HEK293 (cell line): Measurements from ENCODE around the gene CXorf66.
"Not testable (repeated sequence)": the region's sequence is repeated elsewhere in the genome, so short reads cannot be mapped to it uniquely, and the experiment has no call there.

Experiments used
- CTCF ChIP-seq: fragments of 450-650 bp; formaldehyde crosslinking; IDR thresholded peaks from 2 replicates; pipeline ENCODE4 v1.5.1; 2016; ENCODE audit warnings: missing biosample characterization, missing genetic modification characterization
- INSM2 ChIP-seq: fragments of 450-650 bp; formaldehyde crosslinking; IDR thresholded peaks from 2 replicates; pipeline ENCODE4 v1.5.1; 2016; ENCODE audit warnings: missing biosample characterization, missing genetic modification characterization
- OVOL3 ChIP-seq: fragments of 450-650 bp; formaldehyde crosslinking; IDR thresholded peaks from 2 replicates; pipeline ENCODE4 v1.5.1; 2016; ENCODE audit warnings: missing biosample characterization, missing genetic modification characterization
- REST ChIP-seq: fragments of 450-650 bp; formaldehyde crosslinking; IDR thresholded peaks from 2 replicates; pipeline ENCODE4 v1.5.1; 2016; ENCODE audit warnings: missing biosample characterization, missing genetic modification characterization
- ZBTB1 ChIP-seq: fragments of 450-650 bp; formaldehyde crosslinking; IDR thresholded peaks from 2 replicates; pipeline ENCODE4 v1.5.1; 2016; ENCODE audit warnings: missing biosample characterization, missing genetic modification characterization
- ZBTB6 ChIP-seq: fragments of 450-650 bp; formaldehyde crosslinking; IDR thresholded peaks from 2 replicates; pipeline ENCODE4 v1.5.1; 2017; ENCODE audit warnings: missing biosample characterization, missing genetic modification characterization
- ZNF24 ChIP-seq: fragments of 450-650 bp; formaldehyde crosslinking; IDR thresholded peaks from 2 replicates; pipeline ENCODE4 v1.5.1; 2016; ENCODE audit warnings: missing biosample characterization, missing genetic modification characterization
- ZNF354C ChIP-seq: fragments of 450-650 bp; formaldehyde crosslinking; IDR thresholded peaks from 2 replicates; pipeline ENCODE4 v1.5.1; 2016; ENCODE audit warnings: missing biosample characterization, missing genetic modification characterization, low read depth, borderline replicate concordance
- ZNF510 ChIP-seq: fragments of 450-650 bp; formaldehyde crosslinking; IDR thresholded peaks from 2 replicates; pipeline ENCODE4 v1.5.1; 2018; ENCODE audit warnings: mild to moderate bottlenecking, missing genetic modification characterization, missing biosample characterization; ENCODE audit not compliant: insufficient replicate concordance
- ZNF776 ChIP-seq: fragments of 450-650 bp; formaldehyde crosslinking; IDR thresholded peaks from 2 replicates; pipeline ENCODE4 v1.5.0; 2017; ENCODE audit warnings: missing biosample characterization, missing genetic modification characterization, borderline replicate concordance
- ZNF830 ChIP-seq: fragments of 450-650 bp; IDR thresholded peaks from 2 replicates; pipeline ENCODE4 v1.5.0; 2018; ENCODE audit warnings: missing biosample characterization, missing genetic modification characterization, low read depth, mild to moderate bottlenecking, moderate library complexity
- TF ChIP-seq, protein P1 (sequence below): IDR thresholded peaks from 2 replicates; pipeline ENCODE4 v1.6.1; 2011; ENCODE audit warnings: mild to moderate bottlenecking, low read depth, low read length, borderline replicate concordance
- TF ChIP-seq, protein P2 (sequence below): fragments of 450-650 bp; formaldehyde crosslinking; IDR thresholded peaks from 2 replicates; pipeline ENCODE4 v1.5.1; 2016; ENCODE audit warnings: missing biosample characterization, missing genetic modification characterization
- TF ChIP-seq, protein P3 (sequence below): fragments of 450-650 bp; formaldehyde crosslinking; IDR thresholded peaks from 2 replicates; pipeline ENCODE4 v1.5.1; 2016; ENCODE audit warnings: missing biosample characterization, missing genetic modification characterization

DNA sequence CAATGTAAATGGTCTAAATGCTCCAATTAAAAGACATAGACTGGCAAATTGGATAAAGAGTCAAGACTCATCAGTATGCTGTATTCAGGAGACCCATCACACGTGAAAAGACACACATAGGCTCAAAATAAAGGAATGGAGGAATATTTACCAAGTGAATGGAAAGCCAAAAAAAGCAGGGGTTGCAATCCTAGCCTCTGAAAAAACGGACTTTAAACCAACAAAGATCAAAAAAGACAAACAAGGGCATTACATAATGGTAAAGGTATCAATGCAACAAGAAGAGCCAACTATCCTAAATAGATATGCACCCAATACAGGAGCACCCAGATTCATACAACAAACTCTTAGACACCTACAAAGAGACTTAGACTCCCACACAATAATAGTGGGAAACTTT is 4.2 kb downstream of the CXorf66 start:
- TF ChIP-seq CTCF (tag by site-specific recombination); OVOL3 (tag by site-specific recombination); ZBTB1 (tag by site-specific recombination); ZNF776; ZBTB6; ZNF24 (tag by site-specific recombination); ZNF354C (tag by site-specific recombination); INSM2 (tag by site-specific recombination); ZNF830; ZNF510; REST (tag by site-specific recombination): not testable (repeated sequence)
- TF ChIP-seq, protein P1, sequence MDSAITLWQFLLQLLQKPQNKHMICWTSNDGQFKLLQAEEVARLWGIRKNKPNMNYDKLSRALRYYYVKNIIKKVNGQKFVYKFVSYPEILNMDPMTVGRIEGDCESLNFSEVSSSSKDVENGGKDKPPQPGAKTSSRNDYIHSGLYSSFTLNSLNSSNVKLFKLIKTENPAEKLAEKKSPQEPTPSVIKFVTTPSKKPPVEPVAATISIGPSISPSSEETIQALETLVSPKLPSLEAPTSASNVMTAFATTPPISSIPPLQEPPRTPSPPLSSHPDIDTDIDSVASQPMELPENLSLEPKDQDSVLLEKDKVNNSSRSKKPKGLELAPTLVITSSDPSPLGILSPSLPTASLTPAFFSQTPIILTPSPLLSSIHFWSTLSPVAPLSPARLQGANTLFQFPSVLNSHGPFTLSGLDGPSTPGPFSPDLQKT: not testable (repeated sequence)
- TF ChIP-seq, protein P2, sequence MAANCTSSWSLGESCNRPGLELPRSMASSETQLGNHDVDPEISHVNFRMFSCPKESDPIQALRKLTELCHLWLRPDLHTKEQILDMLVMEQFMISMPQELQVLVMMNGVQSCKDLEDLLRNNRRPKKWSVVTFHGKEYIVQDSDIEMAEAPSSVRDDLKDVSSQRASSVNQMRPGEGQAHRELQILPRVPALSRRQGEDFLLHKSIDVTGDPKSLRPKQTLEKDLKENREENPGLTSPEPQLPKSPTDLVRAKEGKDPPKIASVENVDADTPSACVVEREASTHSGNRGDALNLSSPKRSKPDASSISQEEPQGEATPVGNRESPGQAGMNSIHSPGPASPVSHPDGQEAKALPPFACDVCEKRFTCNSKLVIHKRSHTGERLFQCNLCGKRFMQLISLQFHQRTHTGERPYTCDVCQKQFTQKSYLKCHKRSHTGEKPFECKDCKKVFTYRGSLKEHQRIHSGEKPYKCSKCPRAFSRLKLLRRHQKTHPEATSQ (tag by site-specific recombination): not testable (repeated sequence)
- TF ChIP-seq, protein P3, sequence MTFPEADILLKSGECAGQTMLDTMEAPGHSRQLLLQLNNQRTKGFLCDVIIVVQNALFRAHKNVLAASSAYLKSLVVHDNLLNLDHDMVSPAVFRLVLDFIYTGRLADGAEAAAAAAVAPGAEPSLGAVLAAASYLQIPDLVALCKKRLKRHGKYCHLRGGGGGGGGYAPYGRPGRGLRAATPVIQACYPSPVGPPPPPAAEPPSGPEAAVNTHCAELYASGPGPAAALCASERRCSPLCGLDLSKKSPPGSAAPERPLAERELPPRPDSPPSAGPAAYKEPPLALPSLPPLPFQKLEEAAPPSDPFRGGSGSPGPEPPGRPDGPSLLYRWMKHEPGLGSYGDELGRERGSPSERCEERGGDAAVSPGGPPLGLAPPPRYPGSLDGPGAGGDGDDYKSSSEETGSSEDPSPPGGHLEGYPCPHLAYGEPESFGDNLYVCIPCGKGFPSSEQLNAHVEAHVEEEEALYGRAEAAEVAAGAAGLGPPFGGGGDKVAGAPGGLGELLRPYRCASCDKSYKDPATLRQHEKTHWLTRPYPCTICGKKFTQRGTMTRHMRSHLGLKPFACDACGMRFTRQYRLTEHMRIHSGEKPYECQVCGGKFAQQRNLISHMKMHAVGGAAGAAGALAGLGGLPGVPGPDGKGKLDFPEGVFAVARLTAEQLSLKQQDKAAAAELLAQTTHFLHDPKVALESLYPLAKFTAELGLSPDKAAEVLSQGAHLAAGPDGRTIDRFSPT (tag by site-specific recombination): not testable (repeated sequence)
